ENCODE measurements around the gene FAM53B.

Gene FAM53B

GRCh38 chr10:124696446-124697392 lies 47.5 kb downstream of the FAM53B start:
- DNase-seq, result peak; percentile 44

- DNase-seq, result no peak
Measured at GRCh38 chr10:124695259-124695658, 48.9 kb downstream of the FAM53B start.

GRCh38 chr10:124694481-124695220 lies 49.5 kb downstream of the FAM53B start:
- no peak for DNase-seq

GRCh38 chr10:124693801-124694416 lies 50.3 kb downstream of the FAM53B start:
- no peak for DNase-seq

- DNase-seq, result no peak
Measured at GRCh38 chr10:124693396-124693795, 50.8 kb downstream of the FAM53B start.

GRCh38 chr10:124692100-124692446 lies 52.1 kb downstream of the FAM53B start:
- DNase-seq, result no peak

- DNase-seq, result no peak
Measured at GRCh38 chr10:124691421-124692099, 52.6 kb downstream of the FAM53B start.

- DNase-seq, result no peak
Measured at GRCh38 chr10:124691002-124691401, 53.2 kb downstream of the FAM53B start.

- no peak for DNase-seq
Measured at GRCh38 chr10:124689911-124690498, 54.2 kb downstream of the FAM53B start.

- peak; percentile 37 for DNase-seq
Measured at GRCh38 chr10:124688889-124689670, 55.1 kb downstream of the FAM53B start.

GRCh38 chr10:124688386-124688785 lies 55.8 kb downstream of the FAM53B start:
- DNase-seq, result no peak

GRCh38 chr10:124686707-124687376 lies 57.3 kb downstream of the FAM53B start:
- no peak for DNase-seq

- DNase-seq, result no peak
Measured at GRCh38 chr10:124685261-124685660, 58.9 kb downstream of the FAM53B start.

GRCh38 chr10:124683814-124684213 lies 60.4 kb downstream of the FAM53B start:
- no peak for DNase-seq

GRCh38 chr10:124681626-124682552 lies 62.3 kb downstream of the FAM53B start:
- DNase-seq, result no peak

- DNase-seq, result no peak
Measured at GRCh38 chr10:124681091-124681490, 63.1 kb downstream of the FAM53B start.

- DNase-seq, result no peak
Measured at GRCh38 chr10:124680675-124681074, 63.5 kb downstream of the FAM53B start.

- no peak for DNase-seq
Measured at GRCh38 chr10:124679401-124679800, 64.8 kb downstream of the FAM53B start.

- no peak for DNase-seq
Measured at GRCh38 chr10:124678557-124679240, 65.5 kb downstream of the FAM53B start.
